MM.1S (cell line): ENCODE results near the gene CLCA4.

Experiments used
- DNase-seq: peaks from one replicate; pipeline ENCODE4 v3.0.0-alpha.2; 2015
- H2AFZ ChIP-seq: fragments of 300-600 bp; sonication (generic); 2 replicates; pipeline ENCODE4 v1.6.0; 2016; ENCODE audit warnings: antibody characterized with exemption, low read length
- H3F3A ChIP-seq: fragments of 300-600 bp; sonication (generic); 2 replicates; pipeline ENCODE4 v1.6.1; 2016; ENCODE audit warnings: mild to moderate bottlenecking, antibody characterized with exemption, low read length, moderate library complexity, mixed read lengths; ENCODE audit not compliant: insufficient read depth
- H3K27ac ChIP-seq: fragments of 300-600 bp; sonication (generic); 2 replicates; pipeline ENCODE4 v1.5.1; 2016; ENCODE audit warnings: mild to moderate bottlenecking, low read length
- H3K27me3 ChIP-seq: fragments of 300-600 bp; sonication (generic); replicated peaks from 2 replicates; pipeline ENCODE4 v1.6.0; 2016; ENCODE audit warnings: low read length; ENCODE audit not compliant: insufficient read depth
- H3K36me3 ChIP-seq: fragments of 300-600 bp; sonication (generic); replicated peaks from 2 replicates; pipeline ENCODE4 v1.6.1; 2016; ENCODE audit warnings: mild to moderate bottlenecking, low read length, mixed read lengths; ENCODE audit not compliant: insufficient read depth
- H3K4me1 ChIP-seq: fragments of 300-600 bp; sonication (generic); 2 replicates; pipeline ENCODE4 v1.6.1; 2016; ENCODE audit warnings: low read length, mixed read lengths
- H3K4me2 ChIP-seq: fragments of 300-600 bp; sonication (generic); 2 replicates; pipeline ENCODE4 v1.6.0; 2016; ENCODE audit warnings: low read depth, low read length
- H3K4me3 ChIP-seq: fragments of 300-600 bp; sonication (generic); 2 replicates; pipeline ENCODE4 v1.5.1; 2016; ENCODE audit warnings: low read length, mixed read lengths
- H3K79me2 ChIP-seq: fragments of 300-600 bp; sonication (generic); 2 replicates; pipeline ENCODE4 v1.6.1; 2016; ENCODE audit warnings: mixed run types, low read length, mixed read lengths
- H3K9ac ChIP-seq: fragments of 300-600 bp; sonication (generic); 2 replicates; pipeline ENCODE4 v1.6.1; 2016; ENCODE audit warnings: low read length, mixed read lengths
- H3K9me2 ChIP-seq: fragments of 300-600 bp; sonication (generic); replicated peaks from 2 replicates; pipeline ENCODE4 v1.6.1; 2016; ENCODE audit warnings: mild to moderate bottlenecking, low read length, mixed read lengths; ENCODE audit not compliant: insufficient read depth
- H3K9me3 ChIP-seq: fragments of 300-600 bp; sonication (generic); replicated peaks from 2 replicates; pipeline ENCODE4 v1.6.1; 2016; ENCODE audit warnings: mild to moderate bottlenecking, low read length, mixed read lengths; ENCODE audit not compliant: insufficient read depth
- H4K20me1 ChIP-seq: fragments of 300-600 bp; sonication (generic); 2 replicates; pipeline ENCODE4 v1.6.1; 2016; ENCODE audit warnings: mild to moderate bottlenecking, low read length, moderate library complexity, mixed read lengths; ENCODE audit not compliant: insufficient read depth
- EZH2 ChIP-seq: fragments of 300-600 bp; sonication (generic); optimal IDR thresholded peaks from 2 replicates; pipeline ENCODE3; 2017; ENCODE audit warnings: low read depth, mild to moderate bottlenecking, antibody characterized with exemption, low read length, mixed read lengths
- EZH2phosphoT487 ChIP-seq: fragments of 300-600 bp; sonication (generic); IDR thresholded peaks from 2 replicates; pipeline ENCODE4 v1.6.1; 2018; ENCODE audit warnings: antibody characterized with exemption, low read length
- TF ChIP-seq, protein P1 (sequence below): fragments of 300-600 bp; sonication (generic); IDR thresholded peaks from 2 replicates; pipeline ENCODE4 v1.5.1; 2016; ENCODE audit warnings: antibody characterized with exemption, low read length, mixed read lengths

Gene CLCA4

GRCh38 chr1:86503406-86504136 is 43.3 kb upstream of the CLCA4 start:
- H3K79me2 ChIP-seq = no peaks in the 10 kb centered on the region
- peak overlapping the region; percentile 66 for H3K4me2 ChIP-seq
- H3K36me3 ChIP-seq = no peaks in the 10 kb centered on the region
- no peaks in the 10 kb centered on the region for H4K20me1 ChIP-seq
- H2AFZ ChIP-seq = peak overlapping the region; percentile 32
- H3K4me1 ChIP-seq = no peaks in the 10 kb centered on the region
- H3K4me3 ChIP-seq = peak overlapping the region; percentile 61
- no peaks in the 10 kb centered on the region for H3K9me2 ChIP-seq
- DNase-seq = no peak
- peaks cover 6% of the 10 kb centered on the region; the same call in 1 of the 2 replicates for H3K27me3 ChIP-seq
- peaks cover 3% of the 10 kb centered on the region; the same call in 1 of the 2 replicates for H3F3A ChIP-seq
- TF ChIP-seq EZH2 = no peak
- TF ChIP-seq, protein P1, sequence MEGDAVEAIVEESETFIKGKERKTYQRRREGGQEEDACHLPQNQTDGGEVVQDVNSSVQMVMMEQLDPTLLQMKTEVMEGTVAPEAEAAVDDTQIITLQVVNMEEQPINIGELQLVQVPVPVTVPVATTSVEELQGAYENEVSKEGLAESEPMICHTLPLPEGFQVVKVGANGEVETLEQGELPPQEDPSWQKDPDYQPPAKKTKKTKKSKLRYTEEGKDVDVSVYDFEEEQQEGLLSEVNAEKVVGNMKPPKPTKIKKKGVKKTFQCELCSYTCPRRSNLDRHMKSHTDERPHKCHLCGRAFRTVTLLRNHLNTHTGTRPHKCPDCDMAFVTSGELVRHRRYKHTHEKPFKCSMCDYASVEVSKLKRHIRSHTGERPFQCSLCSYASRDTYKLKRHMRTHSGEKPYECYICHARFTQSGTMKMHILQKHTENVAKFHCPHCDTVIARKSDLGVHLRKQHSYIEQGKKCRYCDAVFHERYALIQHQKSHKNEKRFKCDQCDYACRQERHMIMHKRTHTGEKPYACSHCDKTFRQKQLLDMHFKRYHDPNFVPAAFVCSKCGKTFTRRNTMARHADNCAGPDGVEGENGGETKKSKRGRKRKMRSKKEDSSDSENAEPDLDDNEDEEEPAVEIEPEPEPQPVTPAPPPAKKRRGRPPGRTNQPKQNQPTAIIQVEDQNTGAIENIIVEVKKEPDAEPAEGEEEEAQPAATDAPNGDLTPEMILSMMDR = no peak
- no peak for TF ChIP-seq EZH2phosphoT487
- H3K9me3 ChIP-seq = no peaks in the 10 kb centered on the region
- peak overlapping the region; percentile 53; the same call in 1 of the 2 replicates for H3K27ac ChIP-seq
- peak overlapping the region; percentile 39 for H3K9ac ChIP-seq

DNA sequence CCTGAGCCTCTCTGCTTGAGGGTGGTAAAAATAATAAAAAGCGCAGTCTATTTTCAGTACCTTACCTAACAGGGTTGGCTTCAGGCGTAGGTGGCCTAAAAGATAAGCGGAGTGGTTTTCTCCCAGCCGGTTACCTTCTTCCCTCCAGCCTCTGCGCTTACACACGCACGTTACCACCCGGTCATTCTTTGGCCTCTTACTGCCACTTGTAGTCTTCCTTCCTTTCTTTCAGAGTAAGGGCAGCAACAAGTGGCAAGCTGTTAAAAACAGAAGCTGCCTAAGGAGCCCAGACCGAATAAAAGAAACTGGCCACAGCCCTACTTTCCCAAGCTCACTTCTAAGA is 42.8 kb upstream of the CLCA4 start:
- peak; percentile 42 for DNase-seq
- Histone ChIP-seq H3K4me2 (peak overlapping the region; percentile 66; the same call in 1 of the 2 replicates), H3K27me3 (0 out of 2 replicates have a peak, but pooled peaks cover under 1% of the 10 kb centered on the region), H3K79me2 (no peaks in the 10 kb centered on the region), H3K4me3 (peak overlapping the region; percentile 61; the same call in 1 of the 2 replicates), H3K36me3 (no peaks in the 10 kb centered on the region), H4K20me1 (no peaks in the 10 kb centered on the region), H3F3A (peaks cover 3% of the 10 kb centered on the region; the same call in 1 of the 2 replicates), H3K27ac (peak overlapping the region; percentile 53; the same call in 1 of the 2 replicates), H3K9me3 (no peaks in the 10 kb centered on the region), H2AFZ (peak overlapping the region; percentile 32), H3K9ac (peak overlapping the region; percentile 39; the same call in 1 of the 2 replicates), H3K4me1 (no peaks in the 10 kb centered on the region), H3K9me2 (no peaks in the 10 kb centered on the region)
- TF ChIP-seq, protein P1 = no peak
- TF ChIP-seq EZH2 = no peak
- no peak for TF ChIP-seq EZH2phosphoT487

DNA sequence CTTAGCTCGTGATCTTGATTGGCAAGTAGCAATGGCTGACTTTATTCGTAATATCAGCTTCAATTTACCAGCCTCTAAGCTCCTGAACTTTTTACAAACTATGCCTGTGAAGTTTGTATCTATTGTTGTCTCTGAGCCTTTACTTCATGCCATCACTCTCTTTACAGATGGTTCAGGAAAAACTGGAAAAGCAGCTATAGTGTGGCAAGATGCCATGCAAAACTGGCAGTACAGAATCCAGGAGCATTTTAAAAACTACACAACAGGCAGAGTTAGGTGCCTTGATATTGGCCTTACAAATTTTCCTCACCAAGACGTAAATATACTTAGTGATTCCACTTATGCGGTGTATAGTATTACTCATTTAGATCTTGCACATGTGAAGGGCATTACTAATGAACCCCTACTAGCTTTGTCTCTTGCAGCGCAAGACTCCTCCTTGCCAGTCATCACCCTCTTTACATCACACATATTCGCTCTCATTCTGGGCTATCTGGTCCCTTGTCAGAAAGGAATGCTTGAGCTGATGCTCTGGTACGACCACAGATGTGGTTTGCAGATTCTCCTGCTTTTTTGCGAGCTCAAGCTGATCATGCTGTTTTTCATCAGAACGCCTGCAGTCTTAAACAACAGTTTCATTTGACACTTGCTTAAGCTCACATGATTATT is 41.8 kb upstream of the CLCA4 start:
- H3K27me3 ChIP-seq = no peaks in the 10 kb centered on the region

More for the DNA sequence above, 41.8 kb upstream of the CLCA4 start:
- peaks cover 3% of the 10 kb centered on the region; the same call in 1 of the 2 replicates for H3F3A ChIP-seq
- no peak overlapping the region for H3K27ac ChIP-seq
- no peaks in the 10 kb centered on the region for H3K4me1 ChIP-seq
- H3K4me3 ChIP-seq = no peak overlapping the region
- no peaks in the 10 kb centered on the region for H4K20me1 ChIP-seq
- no peaks in the 10 kb centered on the region for H3K79me2 ChIP-seq
- no peaks in the 10 kb centered on the region for H3K9me3 ChIP-seq
- no peak for DNase-seq
- H3K9ac ChIP-seq = no peak overlapping the region
- H3K36me3 ChIP-seq = no peaks in the 10 kb centered on the region
- H3K4me2 ChIP-seq = no peak overlapping the region
- TF ChIP-seq EZH2 (no peak), EZH2phosphoT487 (no peak)
- TF ChIP-seq, protein P1 = no peak
- no peak overlapping the region for H2AFZ ChIP-seq
- H3K9me2 ChIP-seq = no peaks in the 10 kb centered on the region
